Measurements from ENCODE around the gene COL11A2.
A peak's percentile ranks its signal among the peaks of the same experiment; 100 is the strongest.
"Not testable (repeated sequence)": the region's sequence is repeated elsewhere in the genome, so short reads cannot be mapped to it uniquely, and the experiment has no call there.

Gene COL11A2

DNA sequence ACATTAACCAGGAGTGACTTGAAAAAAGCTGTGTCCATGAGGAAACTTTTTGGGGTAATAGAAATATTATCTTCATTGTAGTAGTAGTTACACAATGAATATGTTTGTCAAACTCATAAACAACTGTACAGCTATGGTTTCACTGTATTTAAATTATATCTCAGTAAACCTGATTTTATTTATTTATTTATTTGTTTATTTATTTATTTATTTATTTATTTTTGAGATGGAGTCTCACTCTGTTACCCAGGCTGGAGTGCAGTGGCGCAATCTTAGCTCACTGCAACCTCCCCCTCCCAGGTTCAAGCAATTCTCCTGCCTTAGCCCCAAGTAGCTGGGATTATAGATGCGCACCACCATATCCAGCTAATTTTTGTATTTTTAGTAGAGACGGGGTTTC lies 41.7 kb downstream of the COL11A2 start:
- DNase-seq: not testable (repeated sequence)

DNA sequence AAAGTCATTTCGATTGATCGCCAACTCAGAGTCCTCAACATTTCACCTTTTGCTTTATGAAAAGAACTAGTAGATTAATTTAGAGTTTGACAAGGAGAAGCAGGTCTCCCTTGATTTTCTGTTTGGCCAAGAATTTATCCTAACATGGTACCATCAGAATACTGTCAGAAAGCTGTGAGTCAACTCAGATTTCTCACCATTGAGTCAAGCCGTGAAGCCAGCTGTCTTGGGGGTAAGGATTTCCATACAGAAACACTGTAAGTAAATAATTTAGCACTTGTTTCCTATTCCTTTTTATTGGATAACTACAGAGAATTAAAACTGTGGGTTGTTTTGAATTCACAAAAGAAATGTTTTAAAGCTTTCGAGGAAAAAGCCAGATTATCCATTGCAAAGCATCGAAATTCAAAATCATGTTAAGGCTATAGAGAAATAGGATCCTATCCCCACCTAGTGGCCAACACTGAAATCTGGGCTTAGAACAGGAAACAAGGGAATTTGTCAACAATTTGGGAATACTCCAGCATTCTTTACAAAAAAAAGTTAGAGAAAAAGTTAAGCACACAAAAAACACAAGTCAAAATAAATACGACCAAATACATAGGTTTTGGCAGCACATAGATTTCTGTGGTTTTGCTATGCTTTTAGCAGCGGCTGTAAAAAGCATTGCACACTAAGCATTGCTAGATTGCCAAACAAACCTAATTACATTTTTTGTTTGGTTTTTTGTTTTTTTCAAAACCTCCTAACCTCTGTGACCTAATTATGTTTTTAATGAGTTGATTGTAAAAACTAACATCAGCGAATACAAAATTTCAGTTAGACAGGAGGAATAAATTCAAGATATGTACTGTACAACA lies 44.2 kb downstream of the COL11A2 start:
- no peak for DNase-seq

DNA sequence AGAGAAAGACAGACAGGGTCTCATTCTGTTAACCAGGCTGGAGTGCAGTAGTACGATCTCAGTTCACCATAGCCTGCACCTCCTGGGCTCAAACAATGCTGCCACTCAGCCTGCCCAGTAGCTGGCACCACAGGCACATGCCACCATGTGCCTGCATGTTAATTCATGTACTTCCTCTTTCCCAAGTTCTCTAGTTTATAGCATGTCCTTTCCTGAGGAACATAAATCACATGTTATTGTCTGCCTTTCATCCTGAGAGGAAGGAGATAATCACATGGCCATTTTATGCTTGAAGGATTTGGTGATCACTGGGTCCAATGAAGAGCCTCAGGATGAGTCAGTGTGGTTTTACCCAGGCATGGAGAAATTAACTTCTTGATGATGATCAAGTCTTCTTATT lies 47.9 kb downstream of the COL11A2 start:
- no peak for DNase-seq

DNA sequence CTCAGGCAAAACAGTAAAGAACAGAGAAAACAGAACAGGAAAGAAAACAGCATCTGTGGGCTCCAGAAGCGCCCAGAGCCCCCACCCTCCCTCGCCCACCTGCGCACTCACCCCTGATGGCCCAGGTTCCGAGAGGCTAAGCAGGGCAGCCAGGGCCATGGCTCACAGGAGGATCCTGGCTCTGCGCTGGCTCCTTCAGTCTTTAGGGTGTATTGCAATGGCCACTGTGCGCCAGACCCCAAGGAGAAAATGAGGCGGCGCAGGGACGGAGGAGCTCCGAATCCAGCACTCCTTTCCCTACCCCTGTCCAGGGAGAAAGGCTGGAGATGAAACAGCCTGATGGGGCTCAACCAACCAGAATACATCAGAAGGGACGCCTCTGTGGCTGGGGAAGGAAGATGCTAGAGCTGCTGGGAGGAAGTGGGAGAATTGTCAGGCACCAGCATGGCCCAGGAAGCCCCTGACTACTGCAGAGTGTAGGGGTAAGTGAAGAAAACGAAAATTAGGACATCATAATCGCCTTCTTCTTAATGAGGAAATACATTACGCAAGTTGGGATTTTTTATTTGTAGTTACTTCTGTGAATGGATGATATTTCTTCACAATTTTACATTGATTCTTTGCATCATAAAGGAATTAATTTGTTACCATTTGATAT lies 49.0 kb downstream of the COL11A2 start:
- no peak for DNase-seq

DNA sequence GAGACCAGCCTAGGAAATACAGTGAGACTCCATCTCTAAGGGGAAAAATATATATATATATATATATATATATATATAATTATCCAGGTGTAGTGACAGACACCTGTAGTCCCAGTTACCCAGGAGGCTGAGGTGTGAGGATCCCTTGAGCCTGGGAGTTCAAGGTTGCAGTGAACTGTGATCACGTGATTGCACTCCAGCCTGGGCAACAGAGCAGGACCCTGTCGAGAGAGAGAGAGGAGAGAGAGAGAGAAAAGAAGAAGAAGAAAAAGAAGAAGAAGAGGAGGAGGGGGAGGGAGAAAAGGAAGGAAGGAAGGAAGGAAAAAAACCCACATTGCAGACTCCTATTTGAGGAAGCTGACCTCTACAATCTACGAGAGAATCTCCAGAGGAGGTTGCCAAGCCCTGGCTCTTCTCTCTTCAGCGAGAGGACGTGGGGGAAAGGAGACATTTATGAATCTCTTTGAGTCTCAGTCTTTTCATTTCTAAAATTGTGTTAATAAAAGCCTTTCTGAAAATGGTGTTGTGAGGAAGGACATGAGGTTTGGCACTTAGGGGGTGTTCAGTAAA lies 49.7 kb downstream of the COL11A2 start:
- DNase-seq: no peak

DNA sequence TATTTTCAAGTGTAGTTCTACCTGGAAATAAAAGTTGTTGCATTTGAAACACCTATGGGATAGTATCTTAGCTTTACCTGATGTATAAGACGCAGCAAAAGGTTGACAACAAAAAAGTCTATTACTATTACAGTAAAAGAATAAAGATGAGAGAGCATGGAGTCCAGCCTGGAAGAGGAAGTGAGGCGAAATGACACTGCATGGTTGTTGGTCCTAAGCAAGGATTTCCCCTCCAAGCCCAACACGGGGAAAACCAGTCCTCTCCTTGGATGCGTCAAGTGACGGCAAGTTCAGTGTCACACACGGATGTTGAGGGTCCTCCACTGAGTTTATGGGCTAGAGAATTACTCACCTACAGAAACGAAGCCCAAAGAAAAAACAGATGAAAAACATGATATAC lies 51.7 kb downstream of the COL11A2 start:
- DNase-seq: no peak

DNA sequence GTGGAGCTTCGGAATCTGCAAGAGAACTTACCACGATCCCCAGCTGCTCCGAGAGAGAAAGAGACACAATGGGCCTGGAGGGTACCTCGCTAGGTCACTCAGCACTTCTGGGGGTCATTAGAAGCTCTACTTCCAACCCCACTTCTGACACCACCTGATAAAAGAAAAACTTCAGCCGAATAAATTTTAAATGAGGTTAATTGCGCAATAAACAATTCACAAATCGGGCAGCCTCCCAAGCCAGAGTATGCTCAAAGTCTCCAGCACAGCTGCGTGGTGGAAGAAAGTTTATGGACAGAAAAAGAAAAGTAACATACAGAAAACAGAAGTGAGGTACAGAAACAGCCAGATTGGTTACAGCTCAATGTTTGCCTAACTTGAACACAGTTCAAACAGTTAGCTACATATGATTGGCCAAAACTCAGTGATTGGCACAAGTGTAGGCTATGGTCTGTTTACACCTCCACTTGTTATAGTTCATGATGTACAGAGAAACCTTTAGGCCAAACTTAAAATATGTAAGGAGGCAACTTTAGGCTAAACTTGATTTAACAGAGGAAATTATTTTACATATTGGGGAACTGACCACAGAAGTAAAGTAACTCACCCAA lies 52.6 kb downstream of the COL11A2 start:
- no peak for DNase-seq

DNA sequence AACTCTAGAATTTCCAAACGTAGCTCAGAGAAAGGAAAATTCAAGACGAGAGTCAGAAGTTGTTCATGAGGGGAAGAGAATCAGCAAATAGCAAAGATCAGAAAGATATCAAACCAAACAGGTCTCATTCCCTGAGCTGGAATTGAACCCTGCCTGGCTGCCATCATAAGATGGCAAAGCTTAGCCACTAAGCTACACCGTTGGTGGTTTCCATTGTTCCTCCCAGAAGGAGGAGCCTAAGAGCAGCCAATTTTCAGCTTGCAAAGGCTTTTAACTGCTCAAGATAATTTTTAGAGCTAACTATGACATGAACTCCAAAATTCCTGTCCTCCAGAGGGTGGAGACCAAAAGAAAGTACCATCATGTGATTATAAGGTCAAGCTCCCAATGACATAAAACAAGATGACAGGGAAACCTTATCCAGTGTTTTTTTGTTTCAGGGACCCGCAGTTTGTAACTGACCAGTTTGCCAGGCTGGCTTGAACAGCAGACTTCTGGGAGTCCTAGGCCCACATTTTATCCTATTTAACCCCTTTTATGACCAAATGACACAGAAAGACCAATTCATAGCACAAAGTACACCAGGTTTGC lies 55.9 kb downstream of the COL11A2 start:
- DNase-seq: no peak

DNA sequence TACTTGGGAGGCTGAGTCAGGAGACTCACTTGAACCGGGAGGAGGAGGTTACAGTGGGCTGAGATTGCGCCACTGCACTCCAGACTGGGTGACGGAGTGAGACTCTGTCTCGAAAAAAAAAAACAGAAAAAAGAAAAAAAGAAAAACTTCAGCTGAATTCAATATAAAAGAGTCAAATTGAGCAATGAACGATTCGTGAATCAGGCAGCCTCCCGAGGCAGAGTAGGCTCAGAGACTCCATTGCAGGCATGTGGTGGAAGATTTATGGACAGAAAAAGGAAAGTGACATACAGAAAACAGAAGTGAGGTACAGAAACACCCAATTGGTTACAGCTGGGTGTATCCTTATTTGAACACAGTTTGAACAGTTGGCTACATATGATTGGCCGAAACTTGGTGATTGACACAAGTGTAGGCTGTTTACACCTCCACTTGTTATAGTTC lies 60.2 kb downstream of the COL11A2 start:
- DNase-seq: no peak

DNA sequence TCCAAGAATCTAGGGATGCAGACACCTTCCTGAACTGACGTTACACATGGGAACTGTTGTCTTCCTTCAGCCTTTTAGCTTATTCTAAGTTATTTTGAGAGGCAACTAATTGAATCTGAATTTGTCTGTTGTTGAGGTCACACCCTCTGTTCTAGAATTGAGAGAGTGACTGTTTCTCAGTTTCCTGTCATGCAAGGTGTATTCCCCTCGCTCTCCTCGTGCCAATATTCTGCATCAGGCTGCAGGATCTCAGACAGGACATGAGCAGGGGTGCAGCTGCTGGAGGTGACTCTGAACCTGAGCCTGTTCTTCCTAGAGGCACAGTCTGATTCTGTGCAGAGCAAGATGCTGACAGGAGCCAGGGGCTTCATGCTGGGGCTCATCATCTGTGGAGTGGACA lies 63.9 kb downstream of the COL11A2 start:
- no peak for DNase-seq

DNA sequence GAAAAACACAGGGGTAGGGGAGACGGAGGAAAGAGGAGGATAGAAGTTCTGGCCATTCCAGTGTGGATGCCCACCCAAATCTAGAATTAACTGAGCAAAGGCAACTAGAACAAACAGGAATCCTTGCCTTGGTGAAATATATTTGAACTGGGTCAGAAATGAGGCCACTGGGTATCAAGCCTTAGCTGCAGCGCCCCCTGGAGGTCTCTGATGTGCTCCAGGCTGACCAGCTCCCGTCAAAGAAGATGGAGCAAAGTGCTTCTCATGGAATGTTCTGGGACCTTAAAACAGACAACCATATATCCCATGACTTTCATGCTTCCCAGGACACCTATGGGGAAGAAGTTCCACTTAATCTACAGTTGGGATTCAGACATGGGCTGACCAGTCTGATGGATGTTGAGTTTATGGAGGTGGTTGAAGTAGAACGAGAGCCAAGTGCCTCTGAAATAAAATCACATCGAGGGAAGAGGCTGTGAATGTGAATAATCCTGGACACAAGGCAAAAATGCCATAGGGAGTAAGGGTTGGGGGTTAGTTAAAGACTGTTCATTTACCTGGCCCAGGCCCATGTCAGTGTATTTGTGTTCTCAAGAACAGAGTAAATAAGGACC lies 66.1 kb downstream of the COL11A2 start:
- peak; percentile 76 for DNase-seq

DNA sequence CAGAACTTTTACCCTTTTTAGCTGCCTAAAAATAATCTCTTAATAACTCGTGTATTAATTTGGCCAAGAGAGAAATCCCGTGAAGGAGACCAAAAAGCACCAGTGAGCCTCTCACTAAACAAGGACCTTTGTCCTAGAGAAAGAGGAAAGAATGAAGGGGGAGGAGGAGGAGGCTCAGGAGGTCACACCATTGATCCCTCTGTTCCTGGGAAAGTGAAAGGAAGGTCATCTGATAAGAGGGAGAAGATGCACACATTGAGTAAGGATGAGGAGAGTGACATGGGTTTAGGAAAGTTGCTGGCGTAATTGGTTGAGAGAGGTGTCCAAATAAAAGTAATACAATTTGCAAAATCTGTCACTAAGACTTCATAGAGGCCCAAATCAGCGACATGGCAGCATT lies 67.3 kb downstream of the COL11A2 start:
- DNase-seq: no peak

DNA sequence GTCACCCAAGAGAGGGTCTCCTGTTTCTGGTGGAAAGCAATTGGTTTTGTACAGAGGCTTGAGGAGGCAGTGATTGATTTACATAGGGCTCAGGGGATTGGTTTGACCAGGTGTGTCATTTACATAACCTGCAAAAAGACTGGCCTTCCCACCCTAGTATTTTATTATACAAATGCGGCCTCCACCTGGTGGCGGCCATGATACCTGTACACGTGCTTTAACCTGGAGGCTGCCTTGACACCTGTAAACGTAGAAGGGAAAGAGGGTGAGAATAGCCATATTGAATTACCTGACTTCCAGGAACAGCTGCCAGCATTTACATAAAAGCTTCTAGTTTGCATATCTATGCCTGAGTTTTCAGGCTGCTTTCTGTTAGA lies 67.8 kb downstream of the COL11A2 start:
- DNase-seq: no peak

DNA sequence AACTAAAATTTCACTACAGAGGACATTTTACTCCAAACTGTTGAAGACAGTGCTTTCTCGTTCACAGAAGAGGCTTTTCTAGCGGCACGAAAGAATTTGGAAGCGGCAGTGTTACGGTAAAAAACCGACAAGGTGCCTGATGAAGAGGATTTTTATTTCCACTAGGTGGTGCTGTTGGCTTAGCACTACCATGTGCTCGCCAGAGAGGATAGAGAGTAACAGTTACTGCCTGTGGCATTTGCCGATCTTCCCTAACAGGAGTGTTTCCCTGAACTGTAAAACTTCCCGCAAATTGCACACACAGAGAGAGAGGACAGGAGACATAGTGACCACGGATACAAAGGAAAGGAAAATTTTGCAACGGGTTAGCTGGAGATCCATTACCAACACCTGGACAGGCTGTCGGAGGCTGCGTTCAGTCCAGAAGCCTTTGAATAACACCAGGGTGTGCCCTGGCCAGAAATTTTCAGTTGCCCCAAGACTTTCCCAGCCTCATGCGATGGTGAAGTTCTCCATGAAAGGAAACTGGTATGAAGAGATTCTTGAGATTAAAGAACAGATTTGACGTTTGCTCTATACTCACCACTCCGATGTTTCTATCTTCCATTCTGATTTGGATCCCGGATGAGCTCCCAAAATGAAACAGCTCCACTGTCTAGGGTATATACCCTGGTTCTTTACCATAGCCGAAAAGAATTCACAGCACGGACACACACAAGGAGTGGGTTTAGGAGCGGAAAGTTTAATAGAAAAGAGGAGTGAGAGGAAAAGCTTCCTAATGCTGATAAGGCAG lies 68.3 kb downstream of the COL11A2 start:
- DNase-seq: no peak

DNA sequence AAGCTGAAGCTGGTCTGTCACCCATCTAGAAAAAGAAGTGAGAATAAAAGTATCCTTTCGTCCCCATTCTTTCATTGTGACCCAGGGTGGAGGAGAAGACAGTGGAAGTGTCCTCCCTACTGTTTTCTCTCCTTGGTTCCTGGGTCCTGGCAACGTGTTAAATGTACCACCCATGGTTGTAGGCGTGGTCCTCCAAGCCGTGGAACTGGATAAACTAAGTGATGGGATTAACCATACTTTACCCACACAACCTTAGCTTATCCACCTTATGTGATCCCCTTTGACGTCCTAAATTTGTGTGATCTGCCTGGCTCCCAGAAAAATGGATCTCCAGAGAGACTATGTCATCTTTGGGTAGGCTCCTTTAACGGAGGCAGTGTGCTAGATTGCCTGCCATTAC lies 69.1 kb downstream of the COL11A2 start:
- DNase-seq: no peak

DNA sequence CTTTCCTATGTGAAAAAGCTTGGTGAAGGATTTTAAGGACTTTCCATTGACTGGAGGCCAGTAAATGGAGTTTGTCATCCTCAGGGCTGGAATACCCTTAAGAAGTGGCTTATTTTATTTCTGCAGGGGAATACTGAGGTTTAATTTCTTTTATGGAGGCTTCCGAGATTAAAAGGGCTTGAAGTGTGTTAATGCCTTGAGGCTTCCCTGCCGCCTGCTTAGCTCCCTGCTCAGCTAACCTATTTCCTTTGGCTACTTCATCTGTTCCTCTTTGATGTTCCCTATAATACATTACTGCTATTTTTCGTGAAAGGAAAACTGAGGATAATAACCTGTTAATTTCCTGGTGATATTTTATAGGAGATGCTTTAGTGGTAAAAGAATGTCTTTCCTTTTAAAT lies 72.3 kb downstream of the COL11A2 start:
- no peak for DNase-seq

DNA sequence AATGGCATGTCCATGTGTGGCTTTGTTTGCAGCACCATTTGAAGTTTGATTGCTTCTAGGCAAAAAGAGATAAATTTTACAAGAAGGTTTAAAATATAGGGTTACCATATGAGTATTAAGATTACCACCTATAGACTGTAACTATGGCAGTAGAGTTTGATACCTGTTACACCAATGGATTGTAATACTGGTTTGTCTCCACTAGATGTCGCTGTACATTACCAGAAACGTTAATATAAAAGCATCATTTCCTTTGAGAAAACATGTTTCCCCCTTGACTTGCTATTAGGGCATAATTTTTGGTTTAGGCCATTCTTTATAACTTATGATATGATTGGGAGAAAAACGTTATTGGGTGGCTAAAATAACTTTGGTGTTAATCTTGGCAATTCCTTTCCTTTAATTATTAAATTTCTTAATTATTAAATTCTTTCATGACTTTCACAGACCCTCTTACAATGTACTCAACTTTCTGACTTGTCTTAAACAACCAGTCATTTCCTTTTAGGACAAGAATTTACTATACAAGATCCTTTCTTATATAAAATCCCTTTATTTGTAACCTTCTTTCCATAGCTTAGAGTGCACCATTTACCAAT lies 73.6 kb downstream of the COL11A2 start:
- DNase-seq: no peak

DNA sequence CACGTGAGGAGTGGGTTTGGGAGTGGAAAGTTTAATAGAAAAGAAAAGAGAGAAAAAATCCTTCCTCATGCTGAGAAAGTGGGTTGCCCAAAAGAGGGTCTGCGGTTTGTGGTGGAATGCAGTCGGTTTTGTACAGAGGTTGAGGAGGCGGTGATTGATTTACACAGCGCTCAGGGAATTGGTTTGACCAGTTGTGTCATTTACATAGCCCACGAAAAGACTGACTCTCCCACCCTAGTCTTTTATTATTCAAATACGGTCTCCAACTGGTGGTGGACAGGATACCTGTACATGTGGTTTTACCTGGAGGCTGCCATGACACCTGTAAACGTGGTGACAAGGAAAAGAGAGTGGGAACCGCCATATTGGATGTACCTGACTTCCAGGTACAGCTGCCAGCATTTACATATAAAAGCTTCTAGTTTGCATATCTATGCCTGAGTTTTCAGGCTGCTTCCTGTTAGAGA lies 74.4 kb downstream of the COL11A2 start:
- DNase-seq: no peak

DNA sequence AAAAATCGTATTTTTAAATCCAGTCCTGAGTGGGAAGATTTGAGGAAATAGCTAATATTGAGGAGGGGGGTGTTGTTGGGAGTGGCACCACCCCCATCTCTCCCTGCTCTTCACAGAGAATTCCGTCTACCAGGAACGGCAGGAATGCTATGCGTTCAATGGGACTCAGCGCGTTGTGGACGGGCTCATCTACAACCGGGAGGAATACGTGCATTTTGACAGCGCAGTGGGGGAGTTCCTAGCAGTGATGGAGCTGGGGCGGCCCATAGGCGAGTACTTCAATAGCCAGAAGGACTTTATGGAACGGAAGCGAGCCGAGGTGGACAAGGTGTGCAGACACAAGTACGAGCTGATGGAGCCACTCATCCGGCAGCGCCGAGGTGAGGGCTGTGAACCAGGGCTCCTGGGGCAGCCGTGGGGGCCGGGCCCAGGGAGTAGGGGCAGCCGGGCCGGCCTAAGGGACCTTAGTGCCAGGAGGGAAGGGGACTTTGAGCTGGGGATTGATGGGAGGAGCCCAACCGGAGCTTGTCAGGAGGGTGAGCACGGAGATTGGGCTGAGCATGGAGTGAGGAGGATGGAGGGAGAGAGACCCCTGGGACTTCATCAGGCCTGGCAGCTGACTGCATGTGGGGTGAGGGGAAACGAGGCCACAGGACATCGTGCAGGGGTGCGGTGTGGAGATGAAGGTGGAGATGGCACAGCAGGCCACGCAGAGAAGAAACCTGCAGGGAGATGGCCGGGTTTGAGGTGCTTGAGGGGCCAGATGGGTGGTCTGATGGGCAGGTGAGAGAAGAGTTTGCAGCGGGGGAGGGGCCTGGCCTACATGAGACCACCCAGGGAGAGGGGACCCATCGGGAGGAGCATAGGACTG lies 75.2 kb downstream of the COL11A2 start:
- no peak for DNase-seq

DNA sequence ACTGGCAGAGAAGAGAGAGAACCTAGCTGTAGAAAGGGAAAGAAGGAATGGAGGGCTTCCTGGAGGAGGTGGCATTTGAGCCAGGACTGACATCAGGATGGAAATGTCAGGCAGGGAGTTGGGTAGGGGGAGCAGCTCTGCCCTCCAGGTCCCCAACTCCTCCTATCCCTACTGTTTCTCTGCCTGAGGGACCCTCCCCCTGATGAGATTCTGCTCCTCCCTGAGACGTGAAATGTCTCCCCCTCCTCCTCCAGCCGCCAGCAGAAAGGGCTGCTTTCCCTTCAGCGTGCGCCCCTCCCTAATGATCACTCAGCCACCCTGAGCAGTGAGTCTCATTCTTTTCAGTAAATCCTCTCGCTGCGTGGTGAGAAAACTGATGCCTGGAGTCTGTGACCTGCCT lies 75.8 kb downstream of the COL11A2 start:
- no peak for DNase-seq
